ENCODE data around the gene MMEL1.

MMEL1 gene

GRCh38 chr1:2643414-2644077 is 10.7 kb upstream of the MMEL1 start:
- peak overlapping the region; percentile 71 for H3K4me3 ChIP-seq (ENCODE audit: low read length)
- H3K27me3 ChIP-seq (replicated peaks; ENCODE audit: insufficient read depth, low read length): peaks cover 50% of the 10 kb centered on the region
- no peak for DNase-seq
- H3K9me2 ChIP-seq (replicated peaks; ENCODE audit: insufficient read depth, low read length): no peaks in the 10 kb centered on the region
- no peaks in the 10 kb centered on the region for H3K79me2 ChIP-seq (ENCODE audit: low read length)
- no peak overlapping the region for H3K27ac ChIP-seq (ENCODE audit: low read length)
- no peaks in the 10 kb centered on the region for H3F3A ChIP-seq (ENCODE audit: insufficient read depth, low read length)
- H3K9ac ChIP-seq (ENCODE audit: low read length): no peak overlapping the region
- no peaks in the 10 kb centered on the region for H3K9me3 ChIP-seq (replicated peaks; ENCODE audit: insufficient read depth, low read length)
- no peaks in the 10 kb centered on the region for H3K36me3 ChIP-seq (replicated peaks; ENCODE audit: insufficient read depth, low read length)
- TF ChIP-seq EZH2 (optimal IDR thresholded peaks at IDR 0.05; ENCODE audit: low read depth, low read length) (no peak), EZH2phosphoT487 (IDR thresholded peaks at IDR 0.05; ENCODE audit: low read length) (no peak), CTCF (IDR thresholded peaks at IDR 0.05; ENCODE audit: low read length) (no peak)
- peak overlapping the region; percentile 99; the same call in 1 of the 2 replicates for H2AFZ ChIP-seq (ENCODE audit: low read length)
- H4K20me1 ChIP-seq (ENCODE audit: insufficient read depth, low read length): no peaks in the 10 kb centered on the region
- peak overlapping the region; percentile 99; the same call in 1 of the 2 replicates for H3K4me2 ChIP-seq (ENCODE audit: low read depth, low read length)
- H3K4me1 ChIP-seq (ENCODE audit: low read length): no peaks in the 10 kb centered on the region

- no peaks in the 10 kb centered on the region for H3F3A ChIP-seq (ENCODE audit: insufficient read depth, low read length)
- H3K9me3 ChIP-seq (replicated peaks; ENCODE audit: insufficient read depth, low read length): no peaks in the 10 kb centered on the region
- H3K9ac ChIP-seq (ENCODE audit: low read length): peak overlapping the region; percentile 86
- no peaks in the 10 kb centered on the region for H3K36me3 ChIP-seq (replicated peaks; ENCODE audit: insufficient read depth, low read length)
- H3K79me2 ChIP-seq (ENCODE audit: low read length): no peaks in the 10 kb centered on the region
- H2AFZ ChIP-seq (ENCODE audit: low read length): peak overlapping the region; percentile 99
- DNase-seq: peak; percentile 91
- H3K27ac ChIP-seq (ENCODE audit: low read length): peak overlapping the region; percentile 43; the same call in 1 of the 2 replicates
- no peak for TF ChIP-seq EZH2 (optimal IDR thresholded peaks at IDR 0.05; ENCODE audit: low read depth, low read length)
- TF ChIP-seq EZH2phosphoT487 (IDR thresholded peaks at IDR 0.05; ENCODE audit: low read length): no peak
- TF ChIP-seq CTCF (IDR thresholded peaks at IDR 0.05; ENCODE audit: low read length): peak; percentile 7; the same call in 1 of the 2 replicates
- no peaks in the 10 kb centered on the region for H3K4me1 ChIP-seq (ENCODE audit: low read length)
- H4K20me1 ChIP-seq (ENCODE audit: insufficient read depth, low read length): no peaks in the 10 kb centered on the region
- peak overlapping the region; percentile 99 for H3K4me2 ChIP-seq (ENCODE audit: low read depth, low read length)
- no peaks in the 10 kb centered on the region for H3K9me2 ChIP-seq (replicated peaks; ENCODE audit: insufficient read depth, low read length)
- H3K27me3 ChIP-seq (replicated peaks; ENCODE audit: insufficient read depth, low read length): peaks cover 50% of the 10 kb centered on the region
- H3K4me3 ChIP-seq (ENCODE audit: low read length): peak overlapping the region; percentile 71
Observed at GRCh38 chr1:2642560-2643413, 10.0 kb upstream of the MMEL1 start.

GRCh38 chr1:2642131-2642559 is 9.3 kb upstream of the MMEL1 start:
- Histone ChIP-seq H3K4me3 (ENCODE audit: low read length) (peak overlapping the region; percentile 71), H2AFZ (ENCODE audit: low read length) (peak overlapping the region; percentile 99), H3K27me3 (replicated peaks; ENCODE audit: insufficient read depth, low read length) (peaks cover 52% of the 10 kb centered on the region), H3K9me2 (replicated peaks; ENCODE audit: insufficient read depth, low read length) (no peaks in the 10 kb centered on the region), H3K9ac (ENCODE audit: low read length) (peak overlapping the region; percentile 86), H3K79me2 (ENCODE audit: low read length) (no peaks in the 10 kb centered on the region), H3K4me2 (ENCODE audit: low read depth, low read length) (peak overlapping the region; percentile 99), H3F3A (ENCODE audit: insufficient read depth, low read length) (no peaks in the 10 kb centered on the region), H3K27ac (ENCODE audit: low read length) (no peak overlapping the region), H3K9me3 (replicated peaks; ENCODE audit: insufficient read depth, low read length) (no peaks in the 10 kb centered on the region), H3K4me1 (ENCODE audit: low read length) (no peaks in the 10 kb centered on the region), H3K36me3 (replicated peaks; ENCODE audit: insufficient read depth, low read length) (no peaks in the 10 kb centered on the region), H4K20me1 (ENCODE audit: insufficient read depth, low read length) (no peaks in the 10 kb centered on the region)
- DNase-seq: no peak
- TF ChIP-seq EZH2 (optimal IDR thresholded peaks at IDR 0.05; ENCODE audit: low read depth, low read length): no peak
